HG03039 (cell line): Measurements from ENCODE around the gene ITGA1.
"Not testable (repeated sequence)": the region's sequence is repeated elsewhere in the genome, so short reads cannot be mapped to it uniquely, and the experiment has no call there.

Experiments
- ATAC-seq: cut with Tn5 transposase; IDR thresholded peaks from one replicate; pipeline ENCODE4 v1.9.1; 2021; ENCODE audit warnings: mild to moderate bottlenecking, moderate library complexity; ENCODE audit not compliant: unreplicated experiment

The ITGA1 gene

GRCh38 chr5:52800394-52801213 is 12.9 kb downstream of the ITGA1 start:
- ATAC-seq, result peak; percentile 38

GRCh38 chr5:52801329-52801728 is 13.6 kb downstream of the ITGA1 start:
- ATAC-seq, result no peak

GRCh38 chr5:52802272-52802973 is 14.7 kb downstream of the ITGA1 start:
- ATAC-seq, result no peak

- no peak for ATAC-seq
These were observed 15.2 kb downstream of the ITGA1 start for GRCh38 chr5:52802974-52803336.

GRCh38 chr5:52804387-52804791 is 16.7 kb downstream of the ITGA1 start:
- no peak for ATAC-seq

- no peak for ATAC-seq
These were observed 17.3 kb downstream of the ITGA1 start for GRCh38 chr5:52804981-52805380.

GRCh38 chr5:52805615-52806014 is 17.9 kb downstream of the ITGA1 start:
- ATAC-seq, result no peak

GRCh38 chr5:52807037-52807436 is 19.3 kb downstream of the ITGA1 start:
- ATAC-seq, result no peak

GRCh38 chr5:52807723-52808122 is 20.0 kb downstream of the ITGA1 start:
- ATAC-seq, result no peak

- no peak for ATAC-seq
These were observed 20.7 kb downstream of the ITGA1 start for GRCh38 chr5:52808316-52808901.

- ATAC-seq, result no peak
These were observed 22.2 kb downstream of the ITGA1 start for GRCh38 chr5:52809884-52810283.

- ATAC-seq, result no peak
These were observed 22.7 kb downstream of the ITGA1 start for GRCh38 chr5:52810426-52810825.

GRCh38 chr5:52811067-52811749 is 23.5 kb downstream of the ITGA1 start:
- no peak for ATAC-seq

- no peak for ATAC-seq
These were observed 26.8 kb downstream of the ITGA1 start for GRCh38 chr5:52814352-52815148.

- ATAC-seq, result no peak
These were observed 30.1 kb downstream of the ITGA1 start for GRCh38 chr5:52817818-52818217.

- no peak for ATAC-seq
These were observed 30.6 kb downstream of the ITGA1 start for GRCh38 chr5:52818360-52818759.

GRCh38 chr5:52818807-52819206 is 31.1 kb downstream of the ITGA1 start:
- ATAC-seq, result not testable (repeated sequence)

- ATAC-seq, result no peak
These were observed 34.2 kb downstream of the ITGA1 start for GRCh38 chr5:52821901-52822300.

- ATAC-seq, result no peak
These were observed 34.7 kb downstream of the ITGA1 start for GRCh38 chr5:52822437-52822836.

GRCh38 chr5:52824827-52825226 is 37.1 kb downstream of the ITGA1 start:
- ATAC-seq, result no peak

- ATAC-seq, result peak; percentile 68
These were observed 38.1 kb downstream of the ITGA1 start for GRCh38 chr5:52825826-52826225.
